HG03280 (cell line): ENCODE measurements around the gene LARP1.
A peak's percentile ranks its signal among the peaks of the same experiment; 100 is the strongest.
"Not testable (repeated sequence)": the region's sequence is repeated elsewhere in the genome, so short reads cannot be mapped to it uniquely, and the experiment has no call there.

Source experiments
- ATAC-seq: cut with Tn5 transposase; IDR thresholded peaks from one replicate; pipeline ENCODE4 v1.9.1; 2021; ENCODE audit warnings: mild to moderate bottlenecking, moderate library complexity; ENCODE audit not compliant: unreplicated experiment

The LARP1 gene

GRCh38 chr5:154759868-154760267, 4.7 kb downstream of the LARP1 start:
- not testable (repeated sequence) for ATAC-seq

GRCh38 chr5:154761046-154761736, 6.0 kb downstream of the LARP1 start:
- ATAC-seq: peak; percentile 25

DNA sequence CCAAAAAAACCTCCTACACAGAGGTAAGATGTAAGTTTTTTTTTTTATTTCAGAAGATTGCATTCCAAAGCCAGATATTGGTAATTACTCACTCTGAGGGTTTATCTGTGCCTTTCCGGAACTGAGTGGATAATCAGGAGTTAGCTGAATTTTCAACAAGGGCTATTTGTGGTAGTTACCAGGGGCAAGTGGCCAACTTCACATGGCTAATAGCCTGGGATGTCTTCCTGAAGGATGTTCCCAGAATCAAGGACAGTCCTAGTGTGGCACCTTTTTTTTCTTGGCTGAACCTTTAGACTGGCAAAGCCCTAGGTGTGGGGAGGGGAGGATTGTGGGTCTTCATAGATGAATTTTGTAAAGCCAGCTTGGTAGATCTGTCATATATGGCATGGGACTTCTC, 7.1 kb downstream of the LARP1 start:
- no peak for ATAC-seq

DNA sequence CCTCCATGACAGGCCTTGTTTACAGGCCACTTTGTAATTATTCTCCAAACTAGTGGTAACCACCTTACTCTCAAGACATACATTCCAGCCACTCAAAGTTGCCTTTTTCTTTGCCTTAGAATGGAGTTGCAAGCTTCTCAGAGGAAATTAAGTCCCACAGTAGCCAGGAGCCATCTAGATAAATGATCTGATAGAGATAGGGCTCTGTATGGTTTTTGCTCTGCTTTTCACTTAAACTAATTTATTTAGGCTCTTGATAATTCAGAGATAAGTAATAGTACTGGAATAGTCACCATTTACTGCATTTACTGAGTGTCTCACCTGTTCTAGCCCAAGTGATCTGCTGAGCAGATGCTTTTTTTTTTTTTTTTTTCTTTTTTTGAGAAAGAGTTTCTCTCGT, 7.5 kb downstream of the LARP1 start:
- no peak for ATAC-seq

DNA sequence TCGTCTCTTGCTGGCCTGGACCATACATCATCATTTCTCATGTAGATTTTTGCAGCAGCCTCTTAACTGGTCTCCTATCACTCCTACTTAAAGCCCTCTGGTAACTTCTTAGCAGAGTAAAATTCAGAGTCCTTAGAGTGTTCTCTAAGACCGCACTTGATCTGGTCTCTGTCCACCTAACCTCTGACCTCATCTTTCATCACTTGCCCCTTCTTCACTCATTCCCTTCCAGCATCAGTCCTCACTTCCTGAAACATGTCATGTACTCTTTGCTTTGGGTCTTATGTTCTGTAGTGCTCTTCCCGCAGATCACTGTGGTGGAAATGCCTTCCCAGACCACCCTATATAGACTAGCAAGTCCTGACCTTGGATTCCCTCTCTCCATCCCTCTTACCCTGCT, 9.8 kb downstream of the LARP1 start:
- ATAC-seq: no peak

DNA sequence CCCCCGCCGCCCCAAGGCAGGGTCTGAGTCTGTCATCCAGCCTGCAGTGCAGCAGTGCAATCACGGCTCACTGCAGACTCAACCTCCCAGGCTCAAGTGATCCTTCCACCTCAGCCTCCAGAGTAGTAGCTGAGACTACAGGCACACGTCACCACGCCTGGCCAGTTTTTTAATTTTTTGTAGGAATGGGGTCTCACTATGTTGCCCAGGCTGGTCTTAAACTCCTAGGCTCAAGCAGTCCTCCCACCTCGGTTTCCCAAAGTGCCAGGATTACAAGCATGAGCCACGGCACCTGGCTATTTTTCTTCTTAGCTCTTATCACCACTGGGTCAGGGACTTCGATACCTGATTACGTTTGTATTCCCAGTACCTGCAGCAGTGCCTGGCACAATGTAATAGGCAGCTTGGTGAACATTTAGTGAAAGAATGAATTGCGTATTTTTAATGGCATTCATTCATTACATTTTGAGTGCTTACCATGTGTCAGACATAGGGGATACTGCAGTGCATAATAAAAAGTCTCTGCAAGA, 10.3 kb downstream of the LARP1 start:
- no peak for ATAC-seq

- no peak for ATAC-seq
Observed at GRCh38 chr5:154766558-154767281, 11.5 kb downstream of the LARP1 start.

DNA sequence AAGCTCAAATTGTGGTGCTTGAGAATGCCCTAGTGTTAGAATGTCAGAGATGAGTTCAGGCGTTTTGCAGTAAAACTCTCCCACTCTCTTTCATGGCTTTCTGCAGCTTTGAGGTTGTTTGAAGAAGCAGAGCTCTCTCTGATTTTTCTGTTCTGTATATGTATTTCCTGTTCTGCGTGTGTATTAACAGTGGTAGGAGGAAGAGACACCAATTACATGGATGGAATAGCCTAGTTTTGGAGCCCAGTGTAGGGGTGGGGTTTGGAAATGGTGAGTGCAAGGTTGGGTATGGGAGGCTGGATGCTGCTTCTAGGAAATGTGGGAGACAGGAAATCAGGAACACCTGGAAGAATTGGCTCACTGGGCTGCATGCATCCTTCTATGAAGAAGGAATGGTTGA, 12.4 kb downstream of the LARP1 start:
- ATAC-seq: no peak

DNA sequence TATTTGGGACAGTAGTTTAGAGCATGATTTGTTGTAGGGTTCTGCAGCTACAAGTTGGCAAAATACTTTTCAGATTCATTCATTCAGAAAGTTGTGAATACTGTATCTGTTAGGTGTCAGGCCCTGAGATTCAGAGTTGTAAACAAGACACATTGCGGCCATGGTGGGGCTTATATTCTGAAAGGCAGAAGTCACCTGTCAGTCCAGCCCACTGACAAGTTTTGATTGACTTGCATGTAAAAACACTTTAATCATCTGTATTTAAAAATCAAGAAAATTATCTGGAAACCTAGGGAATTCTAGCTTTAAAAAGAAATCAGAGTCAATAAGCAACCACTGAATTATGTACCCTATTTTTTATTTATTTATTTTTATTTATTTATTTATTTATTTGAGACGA, 13.0 kb downstream of the LARP1 start:
- no peak for ATAC-seq

DNA sequence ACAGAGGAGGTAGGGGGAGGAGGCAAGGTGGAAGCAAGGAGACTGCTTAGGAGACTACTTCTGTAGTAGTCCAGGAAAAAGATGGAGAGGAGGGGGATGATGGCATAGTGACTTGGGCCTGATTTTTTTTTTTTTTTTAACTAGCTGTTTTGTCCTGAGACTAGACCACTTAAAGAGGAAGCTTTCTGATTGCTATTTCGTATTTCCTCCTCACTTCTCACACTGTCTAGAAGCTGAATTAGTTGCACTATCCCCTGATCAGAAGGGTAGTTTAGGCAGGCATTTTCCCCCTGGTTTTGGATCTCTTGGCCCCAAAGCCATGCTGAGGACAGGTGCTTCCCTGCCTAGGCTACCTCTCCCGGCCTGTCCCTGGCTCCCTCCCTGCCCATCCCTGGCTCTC, 14.9 kb downstream of the LARP1 start:
- no peak for ATAC-seq

GRCh38 chr5:154771383-154771901, 16.3 kb downstream of the LARP1 start:
- no peak for ATAC-seq

- ATAC-seq: no peak
Observed at GRCh38 chr5:154773326-154773725, 18.1 kb downstream of the LARP1 start.

GRCh38 chr5:154776167-154776566, 21.0 kb downstream of the LARP1 start:
- no peak for ATAC-seq

DNA sequence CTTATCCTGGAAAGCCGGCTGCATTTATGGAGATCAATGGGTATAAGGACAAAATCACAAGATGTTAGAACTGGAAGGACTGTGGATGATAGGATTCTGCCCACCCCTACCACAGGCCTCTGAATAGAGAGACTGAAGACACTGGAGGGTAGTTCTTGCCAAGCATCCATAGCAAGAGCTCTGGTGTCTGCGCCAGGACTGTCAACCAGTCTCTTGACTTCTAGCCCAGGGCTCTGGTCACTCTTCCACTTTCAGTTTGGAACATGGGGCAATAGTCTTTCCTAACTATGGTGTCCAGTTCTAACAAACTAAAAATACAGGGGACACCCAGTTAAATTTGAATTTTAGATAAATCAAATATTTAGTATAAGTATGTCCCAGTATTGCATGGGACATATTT, 23.4 kb downstream of the LARP1 start:
- ATAC-seq: no peak

GRCh38 chr5:154779105-154779504, 23.9 kb downstream of the LARP1 start:
- ATAC-seq: no peak

DNA sequence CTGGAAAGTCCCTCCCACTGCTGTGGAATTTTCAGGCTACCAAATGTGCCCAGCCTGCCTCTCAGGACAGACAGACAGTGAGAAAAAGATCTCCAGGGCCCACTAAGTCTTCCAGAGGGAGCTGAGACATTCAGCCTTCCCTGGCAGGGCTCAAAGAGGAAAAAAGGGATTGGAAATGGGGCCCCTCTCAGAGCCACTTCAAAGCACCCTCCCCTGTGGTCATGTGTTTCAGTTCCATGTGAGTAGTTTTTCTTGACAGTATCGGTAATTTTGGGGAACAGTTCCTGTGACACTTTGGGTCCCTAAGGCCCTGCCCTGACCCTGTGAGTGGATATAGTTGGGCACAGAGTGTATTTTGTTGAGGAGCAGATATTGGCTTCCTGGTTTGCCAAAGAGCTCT, 25.0 kb downstream of the LARP1 start:
- no peak for ATAC-seq

DNA sequence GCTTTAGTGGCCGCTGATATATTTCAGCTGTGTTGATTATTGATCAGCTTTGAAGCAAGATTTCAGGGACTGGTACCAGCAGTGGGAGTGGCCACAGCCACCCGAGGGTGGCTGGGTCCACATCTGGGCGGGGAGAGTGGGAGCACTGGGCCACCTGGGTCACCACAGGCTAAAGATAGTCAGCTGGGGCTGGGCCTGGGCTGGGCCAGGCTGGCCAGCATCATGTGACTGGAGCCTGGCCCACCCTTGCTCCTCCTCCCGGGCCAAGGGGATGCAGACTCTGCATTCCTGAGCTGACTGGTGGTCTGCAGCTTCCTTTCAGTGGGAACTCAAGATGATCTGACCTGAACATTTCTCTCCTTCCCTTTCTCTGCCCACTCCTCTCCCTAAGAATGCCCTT, 27.1 kb downstream of the LARP1 start:
- ATAC-seq: no peak

- no peak for ATAC-seq
Observed at GRCh38 chr5:154782812-154783592, 27.8 kb downstream of the LARP1 start.

DNA sequence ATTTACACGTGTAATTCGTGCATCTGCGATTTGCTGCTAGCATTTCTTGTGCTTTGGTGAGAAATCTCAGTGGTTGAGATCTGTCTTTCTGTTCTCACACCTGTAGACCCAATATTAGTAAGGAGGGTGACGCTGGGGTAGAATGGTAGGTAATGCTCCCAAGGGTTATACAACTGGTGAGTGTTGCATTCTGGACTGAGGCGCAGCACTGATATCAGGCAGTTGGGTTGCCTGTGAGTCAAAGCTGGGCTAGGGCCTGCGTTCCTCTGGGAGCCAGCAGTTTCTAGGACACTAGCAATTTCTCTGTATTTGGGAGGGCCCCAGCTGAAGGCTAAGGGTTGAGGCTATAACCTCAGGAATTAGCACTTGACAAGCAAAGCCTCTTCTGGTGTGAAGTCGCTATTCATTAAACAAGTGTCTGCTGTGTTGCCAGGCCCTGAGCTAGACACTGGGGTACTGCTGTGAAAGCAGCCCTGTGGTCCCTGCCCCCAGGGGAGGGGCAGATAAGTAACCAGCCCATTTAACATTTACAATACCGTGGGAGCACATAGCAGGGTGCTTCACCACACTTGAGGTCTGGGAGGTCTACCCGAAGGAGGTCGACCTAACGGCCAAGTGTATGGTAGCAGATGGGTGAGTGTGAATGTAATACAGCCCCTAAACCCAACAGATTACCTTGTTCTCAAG, 28.7 kb downstream of the LARP1 start:
- ATAC-seq: peak; percentile 76

DNA sequence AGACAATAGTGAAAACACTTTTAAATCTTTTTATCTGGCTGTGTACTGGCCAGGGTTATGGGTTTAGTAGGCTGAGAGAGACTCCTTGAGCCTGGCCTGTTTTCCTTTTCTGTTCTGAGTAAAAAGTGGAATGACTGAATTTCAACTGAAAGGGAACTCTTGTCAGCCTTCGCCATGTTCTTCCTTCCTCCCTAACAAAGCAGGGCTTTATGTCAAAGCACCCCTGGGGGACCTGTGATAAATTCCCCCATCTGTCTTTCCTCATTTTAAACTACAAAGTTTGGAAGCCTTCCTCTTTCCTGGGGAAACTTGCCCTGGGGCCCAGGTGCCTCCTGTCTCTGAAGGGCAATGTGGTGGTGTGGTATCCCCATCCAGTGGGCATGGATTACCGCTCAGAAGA, 29.7 kb downstream of the LARP1 start:
- no peak for ATAC-seq

DNA sequence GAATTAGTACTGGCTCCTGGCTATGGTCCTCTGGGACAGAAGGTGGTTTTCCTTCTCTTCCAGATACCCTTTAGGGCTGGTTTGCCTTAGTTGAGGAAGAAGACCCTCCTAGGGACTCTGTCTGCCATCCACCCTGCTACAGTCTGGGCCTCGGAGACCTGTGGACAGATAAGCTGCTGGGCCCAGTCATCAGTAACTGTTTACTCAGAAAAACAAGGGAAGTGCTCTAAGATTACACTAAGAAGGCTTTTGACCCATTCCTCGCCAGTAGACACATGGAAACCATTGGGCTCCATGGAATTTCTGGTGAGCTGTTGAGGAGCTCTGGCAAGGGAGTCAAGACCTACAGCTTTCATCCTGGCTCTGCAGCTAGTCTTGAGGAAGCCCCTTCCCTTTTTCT, 31.2 kb downstream of the LARP1 start:
- ATAC-seq: no peak
